ENCODE measurements around the gene TRAK1. TPM values are rescaled to one million over a fixed set of nuclear protein-coding genes. Genes with fewer than 3 reads are reported as not detected.

The TRAK1 gene
- total RNA-seq, 3 donors from 2014 or later, result 29.0 to 53.7 (median 40.6) TPM

DNA sequence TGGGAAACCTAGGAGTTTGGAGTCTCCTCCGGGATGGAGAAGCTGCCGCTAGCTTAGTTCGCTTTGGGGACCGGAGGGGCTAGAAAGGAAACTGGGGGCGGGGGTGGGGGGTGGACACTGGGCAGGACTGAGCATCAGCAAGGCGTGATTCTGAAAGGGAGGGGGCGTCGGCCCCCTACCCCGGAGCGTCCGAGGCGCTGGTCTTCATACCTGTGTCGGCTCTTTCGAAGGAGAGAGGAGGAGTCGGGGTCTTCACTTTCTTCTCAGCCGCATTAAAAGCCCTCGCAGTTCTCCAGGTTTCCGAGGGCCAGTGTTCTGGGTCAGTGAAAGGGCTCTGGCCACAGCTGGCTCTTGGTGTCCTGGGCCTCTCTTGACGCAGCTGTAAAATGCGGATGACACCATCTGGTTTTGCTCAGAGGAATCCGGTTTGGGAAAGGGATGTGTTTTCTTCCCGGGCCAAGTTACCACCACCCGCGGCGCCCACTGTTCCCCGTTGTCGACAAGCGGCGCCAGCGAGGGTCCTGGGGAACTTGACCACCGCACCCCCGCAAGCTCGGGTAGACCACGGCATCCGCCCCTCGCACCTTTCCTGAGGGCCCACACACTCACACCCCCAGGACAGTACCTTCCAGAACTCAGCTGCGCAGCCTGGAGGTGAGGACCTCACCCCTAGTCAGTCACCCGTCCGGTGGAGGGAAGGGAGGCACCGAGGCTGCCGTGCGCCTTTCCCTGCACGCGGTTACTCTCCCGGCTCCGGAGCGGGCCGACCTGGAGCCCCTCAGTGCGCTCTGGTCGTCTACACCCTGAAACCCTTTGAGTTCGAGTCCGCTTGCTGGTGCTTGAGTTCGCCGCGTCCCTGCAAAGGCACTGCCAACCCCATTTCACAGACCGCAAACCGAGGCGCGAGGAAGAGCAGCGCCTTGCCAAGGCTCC is 174.2 kb downstream of the TRAK1 start:
- no peak for DNase-seq (ENCODE audit: low spot score in 2 of 2)
- Histone ChIP-seq H3K27ac (no peak overlapping the region), H3K4me1 (no peaks in the 10 kb centered on the region), H3K4me3 (peak overlapping the region in 2 of 3 donors; percentile 18 to 52), H3K9me3 (no peaks in the 10 kb centered on the region), H3K36me3 (no peaks in the 10 kb centered on the region), H3K27me3 (peaks cover 7 to 40% of the 10 kb centered on the region in 2 donors)
- TF ChIP-seq POLR2A (IDR thresholded peaks at IDR 0.05) (no peak), POLR2AphosphoS5 (IDR thresholded peaks at IDR 0.05) (no peak)
- TF ChIP-seq, protein P1, sequence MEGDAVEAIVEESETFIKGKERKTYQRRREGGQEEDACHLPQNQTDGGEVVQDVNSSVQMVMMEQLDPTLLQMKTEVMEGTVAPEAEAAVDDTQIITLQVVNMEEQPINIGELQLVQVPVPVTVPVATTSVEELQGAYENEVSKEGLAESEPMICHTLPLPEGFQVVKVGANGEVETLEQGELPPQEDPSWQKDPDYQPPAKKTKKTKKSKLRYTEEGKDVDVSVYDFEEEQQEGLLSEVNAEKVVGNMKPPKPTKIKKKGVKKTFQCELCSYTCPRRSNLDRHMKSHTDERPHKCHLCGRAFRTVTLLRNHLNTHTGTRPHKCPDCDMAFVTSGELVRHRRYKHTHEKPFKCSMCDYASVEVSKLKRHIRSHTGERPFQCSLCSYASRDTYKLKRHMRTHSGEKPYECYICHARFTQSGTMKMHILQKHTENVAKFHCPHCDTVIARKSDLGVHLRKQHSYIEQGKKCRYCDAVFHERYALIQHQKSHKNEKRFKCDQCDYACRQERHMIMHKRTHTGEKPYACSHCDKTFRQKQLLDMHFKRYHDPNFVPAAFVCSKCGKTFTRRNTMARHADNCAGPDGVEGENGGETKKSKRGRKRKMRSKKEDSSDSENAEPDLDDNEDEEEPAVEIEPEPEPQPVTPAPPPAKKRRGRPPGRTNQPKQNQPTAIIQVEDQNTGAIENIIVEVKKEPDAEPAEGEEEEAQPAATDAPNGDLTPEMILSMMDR (IDR thresholded peaks at IDR 0.05), result no peak
- intact Hi-C loops (cut with DNase I; ENCODE audit: low total_unique reads), result no loop called here

GRCh38 chr3:42266085-42266484 is 174.9 kb downstream of the TRAK1 start, which contains the start of gene CCK:
CCK (minus strand) TSS chr3:42266185; CDS start chr3:42263630, 2,555 bp downstream.
- Histone ChIP-seq H3K4me3 (peak within 1 kb of the TSS in 2 of 3 donors; percentile 18 to 52), H3K9me3 (peaks cover 0 to 1% of the 10 kb centered on the region in 2 donors), H3K27me3 (peaks cover 7 to 40% of the 10 kb centered on the region in 2 donors), H3K4me1 (no peaks in the 10 kb centered on the region), H3K27ac (no peak within 1 kb of the TSS), H3K36me3 (no peaks in the 10 kb centered on the region)
- TF ChIP-seq, protein P1 (IDR thresholded peaks at IDR 0.05), result no peak
- TF ChIP-seq POLR2A (IDR thresholded peaks at IDR 0.05) (no peak), POLR2AphosphoS5 (IDR thresholded peaks at IDR 0.05) (no peak)
- intact Hi-C loops (cut with DNase I; ENCODE audit: low total_unique reads), result no loop called here
- DNase-seq (ENCODE audit: low spot score in 2 of 2), result no peak

DNA sequence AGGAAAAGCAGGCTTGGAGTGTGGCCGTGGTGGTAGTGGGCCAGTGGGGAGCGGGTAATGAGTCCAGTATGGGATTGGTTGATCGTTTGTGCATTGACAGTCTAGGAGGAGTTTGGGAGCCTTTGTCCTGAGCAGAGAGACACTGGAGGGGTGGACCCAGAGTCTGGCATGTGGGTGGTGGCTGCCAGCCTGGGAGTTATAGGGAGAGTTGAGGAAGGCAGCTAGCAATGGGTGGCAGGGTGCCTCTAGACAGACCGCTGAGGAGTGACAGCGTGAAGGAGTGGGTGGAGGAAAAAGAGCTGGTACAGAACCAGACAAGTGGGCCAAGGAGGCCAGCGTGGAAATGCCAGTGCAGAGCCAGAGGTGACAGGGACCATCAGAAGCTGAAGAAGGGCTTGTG is 176.7 kb downstream of the TRAK1 start:
- peaks cover 7 to 39% of the 10 kb centered on the region in 2 donors for H3K27me3 ChIP-seq
- no peaks in the 10 kb centered on the region for H3K4me1 ChIP-seq
- H3K4me3 ChIP-seq, result no peak overlapping the region
- intact Hi-C loops (cut with DNase I; ENCODE audit: low total_unique reads), result no loop called here
- DNase-seq (ENCODE audit: low spot score in 2 of 2), result no peak
- no peaks in the 10 kb centered on the region for H3K36me3 ChIP-seq
- H3K9me3 ChIP-seq, result peaks cover 9% of the 10 kb centered on the region in 2 donors
- H3K27ac ChIP-seq, result no peak overlapping the region
- no peak for TF ChIP-seq POLR2AphosphoS5 (IDR thresholded peaks at IDR 0.05)
- TF ChIP-seq, protein P1 (IDR thresholded peaks at IDR 0.05), result no peak

DNA sequence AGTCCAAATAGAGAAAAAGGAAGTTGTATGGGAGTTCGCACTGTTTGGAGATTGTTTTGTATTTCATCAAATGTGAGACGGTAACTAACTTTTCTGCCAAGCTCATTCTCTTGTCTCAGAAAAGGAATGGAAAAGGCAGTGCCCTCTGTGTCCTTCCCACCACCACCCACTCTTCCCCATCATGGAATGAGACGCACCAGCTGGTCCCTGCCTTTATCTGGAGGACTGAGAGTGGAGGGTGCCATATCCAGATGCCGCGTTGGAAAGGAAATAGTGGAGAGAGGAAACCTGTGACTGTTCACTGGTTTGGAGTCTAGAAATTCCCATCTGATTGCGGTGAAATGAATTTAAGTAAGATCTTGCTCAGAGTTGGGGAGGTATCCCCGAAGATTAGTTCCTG is 178.5 kb downstream of the TRAK1 start:
- peaks cover 3 to 21% of the 10 kb centered on the region in 2 donors for H3K27me3 ChIP-seq
- no peak for DNase-seq (ENCODE audit: low spot score in 2 of 2)
- H3K9me3 ChIP-seq, result peaks cover 9% of the 10 kb centered on the region in 2 donors
- H3K4me3 ChIP-seq, result no peak overlapping the region
- H3K4me1 ChIP-seq, result no peaks in the 10 kb centered on the region
- H3K27ac ChIP-seq, result no peak overlapping the region
- intact Hi-C loops (cut with DNase I; ENCODE audit: low total_unique reads), result no loop called here
- no peaks in the 10 kb centered on the region for H3K36me3 ChIP-seq
- TF ChIP-seq POLR2A (IDR thresholded peaks at IDR 0.05) (no peak), POLR2AphosphoS5 (IDR thresholded peaks at IDR 0.05) (no peak)
- TF ChIP-seq, protein P1 (IDR thresholded peaks at IDR 0.05), result no peak

DNA sequence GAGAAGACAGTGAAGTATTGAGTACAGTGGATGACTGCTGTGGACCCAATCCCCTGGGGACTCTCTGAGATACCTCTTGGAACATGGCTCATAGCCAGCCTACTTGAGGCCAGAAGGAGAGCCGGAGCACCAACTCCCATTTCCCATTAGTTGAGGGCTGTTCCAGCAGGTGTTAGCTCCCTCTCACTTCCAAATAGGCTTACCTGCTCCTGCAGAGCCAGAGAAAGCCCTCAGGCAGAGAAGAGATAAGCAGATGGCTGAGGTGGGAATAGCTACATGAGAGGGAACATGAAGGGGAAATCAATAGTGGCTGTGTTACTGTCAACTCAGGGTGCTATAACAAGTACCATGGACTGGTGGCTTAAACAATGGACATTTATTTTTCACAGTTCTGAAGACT is 179.4 kb downstream of the TRAK1 start:
- H3K4me3 ChIP-seq, result no peak overlapping the region
- TF ChIP-seq POLR2A (IDR thresholded peaks at IDR 0.05), result no peak
- TF ChIP-seq POLR2AphosphoS5 (IDR thresholded peaks at IDR 0.05), result no peak
- TF ChIP-seq, protein P1 (IDR thresholded peaks at IDR 0.05), result no peak
- H3K27ac ChIP-seq, result no peak overlapping the region
- peaks cover 9% of the 10 kb centered on the region in 2 donors for H3K9me3 ChIP-seq
- intact Hi-C loops (cut with DNase I; ENCODE audit: low total_unique reads), result no loop called here
- DNase-seq (ENCODE audit: low spot score in 2 of 2), result no peak
- no peaks in the 10 kb centered on the region for H3K36me3 ChIP-seq
- H3K27me3 ChIP-seq, result peaks cover 0 to 12% of the 10 kb centered on the region in 2 donors
- no peaks in the 10 kb centered on the region for H3K4me1 ChIP-seq

Data from breast epithelium (tissue), 4 donors.